ENCODE data around the gene SLC5A11.

DNA sequence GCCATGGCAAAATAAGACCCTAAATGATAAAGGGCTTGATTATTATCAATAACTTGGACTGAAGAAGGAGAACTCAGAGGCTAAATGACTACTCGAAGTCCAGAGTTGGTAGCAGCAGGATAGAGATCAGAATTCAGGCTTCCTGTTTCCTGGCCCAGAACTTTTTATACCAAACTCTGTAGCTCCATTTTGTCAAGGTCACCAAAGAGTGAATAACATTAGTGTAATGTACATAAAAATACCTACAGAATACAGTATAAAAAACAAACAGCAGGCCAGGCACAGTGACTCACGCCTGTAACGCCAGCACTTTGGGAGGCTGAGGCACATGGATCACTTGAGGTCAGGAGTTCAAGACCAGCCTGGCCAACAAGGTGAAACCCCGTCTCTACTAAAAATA, 90.4 kb downstream of the SLC5A11 start:
- TF ChIP-seq, protein P1, sequence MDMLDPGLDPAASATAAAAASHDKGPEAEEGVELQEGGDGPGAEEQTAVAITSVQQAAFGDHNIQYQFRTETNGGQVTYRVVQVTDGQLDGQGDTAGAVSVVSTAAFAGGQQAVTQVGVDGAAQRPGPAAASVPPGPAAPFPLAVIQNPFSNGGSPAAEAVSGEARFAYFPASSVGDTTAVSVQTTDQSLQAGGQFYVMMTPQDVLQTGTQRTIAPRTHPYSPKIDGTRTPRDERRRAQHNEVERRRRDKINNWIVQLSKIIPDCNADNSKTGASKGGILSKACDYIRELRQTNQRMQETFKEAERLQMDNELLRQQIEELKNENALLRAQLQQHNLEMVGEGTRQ (CRISPR knock-in tag; IDR thresholded peaks at IDR 0.05): no peak
- TF ChIP-seq ZNF232 (CRISPR knock-in tag; IDR thresholded peaks at IDR 0.05) (no peak), NFE2L1 (CRISPR knock-in tag; IDR thresholded peaks at IDR 0.05) (no peak), KAT7 (CRISPR knock-in tag; IDR thresholded peaks at IDR 0.05; ENCODE audit: borderline replicate concordance) (no peak), JUN (CRISPR knock-in tag; IDR thresholded peaks at IDR 0.05) (no peak), ELF4 (CRISPR knock-in tag; IDR thresholded peaks at IDR 0.05; ENCODE audit: low read depth) (no peak), MXD4 (CRISPR knock-in tag; IDR thresholded peaks at IDR 0.05; ENCODE audit: borderline replicate concordance) (no peak), CREB1 (CRISPR knock-in tag; IDR thresholded peaks at IDR 0.05) (no peak), TEAD4 (CRISPR knock-in tag; IDR thresholded peaks at IDR 0.05) (no peak)
- TF ChIP-seq, protein P2, sequence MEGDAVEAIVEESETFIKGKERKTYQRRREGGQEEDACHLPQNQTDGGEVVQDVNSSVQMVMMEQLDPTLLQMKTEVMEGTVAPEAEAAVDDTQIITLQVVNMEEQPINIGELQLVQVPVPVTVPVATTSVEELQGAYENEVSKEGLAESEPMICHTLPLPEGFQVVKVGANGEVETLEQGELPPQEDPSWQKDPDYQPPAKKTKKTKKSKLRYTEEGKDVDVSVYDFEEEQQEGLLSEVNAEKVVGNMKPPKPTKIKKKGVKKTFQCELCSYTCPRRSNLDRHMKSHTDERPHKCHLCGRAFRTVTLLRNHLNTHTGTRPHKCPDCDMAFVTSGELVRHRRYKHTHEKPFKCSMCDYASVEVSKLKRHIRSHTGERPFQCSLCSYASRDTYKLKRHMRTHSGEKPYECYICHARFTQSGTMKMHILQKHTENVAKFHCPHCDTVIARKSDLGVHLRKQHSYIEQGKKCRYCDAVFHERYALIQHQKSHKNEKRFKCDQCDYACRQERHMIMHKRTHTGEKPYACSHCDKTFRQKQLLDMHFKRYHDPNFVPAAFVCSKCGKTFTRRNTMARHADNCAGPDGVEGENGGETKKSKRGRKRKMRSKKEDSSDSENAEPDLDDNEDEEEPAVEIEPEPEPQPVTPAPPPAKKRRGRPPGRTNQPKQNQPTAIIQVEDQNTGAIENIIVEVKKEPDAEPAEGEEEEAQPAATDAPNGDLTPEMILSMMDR (IDR thresholded peaks at IDR 0.05): no peak

Measured in WTC11 (cell line).